HG02571 (cell line): ENCODE data around the gene GHITM.

Experiments used
- ATAC-seq: cut with Tn5 transposase; IDR thresholded peaks from one replicate; pipeline ENCODE4 v1.9.1; 2021; ENCODE audit warnings: mild to moderate bottlenecking, moderate library complexity; ENCODE audit not compliant: unreplicated experiment

Gene GHITM

GRCh38 chr10:84198206-84198915 lies 59.1 kb downstream of the GHITM start:
- no peak for ATAC-seq

- no peak for ATAC-seq
Observed at GRCh38 chr10:84200537-84201243, 61.4 kb downstream of the GHITM start.

- ATAC-seq = no peak
Observed at GRCh38 chr10:84201244-84201606, 61.9 kb downstream of the GHITM start.

GRCh38 chr10:84201682-84202081 lies 62.4 kb downstream of the GHITM start:
- ATAC-seq = no peak

GRCh38 chr10:84202349-84202748 lies 63.0 kb downstream of the GHITM start:
- no peak for ATAC-seq
